ENCODE measurements around the gene SLCO3A1. TPM values are rescaled to one million over a fixed set of nuclear protein-coding genes. Genes with fewer than 3 reads are reported as not detected.

The SLCO3A1 gene
- total RNA-seq, 1 experiment from 2014 or later = 5.1 TPM

DNA sequence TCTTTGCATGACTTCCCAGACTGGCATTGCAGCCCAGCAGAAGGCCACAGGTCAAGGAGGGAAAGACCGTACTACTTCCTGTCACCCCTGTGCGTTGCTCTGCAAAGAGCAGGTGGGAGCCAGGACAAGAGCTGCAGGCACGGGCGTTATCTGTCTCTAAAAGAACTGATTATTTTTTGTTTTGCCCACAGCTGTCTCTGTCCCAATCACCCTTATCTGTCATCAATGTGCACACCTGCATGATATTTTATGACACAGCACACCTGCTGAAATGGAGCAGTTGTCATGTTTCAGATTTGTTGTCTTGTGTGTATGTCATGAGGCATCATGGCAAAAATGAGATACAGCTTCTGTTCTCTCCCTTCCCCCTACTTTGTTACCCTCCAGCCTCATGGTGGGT, 58.8 kb downstream of the SLCO3A1 start:
- no peaks in the 10 kb centered on the region for H3K27me3 ChIP-seq (ENCODE audit: insufficient read depth, low read length)
- no TSS peak for BruUV-seq (replicated peaks)
- DNase-seq (ENCODE audit: low read depth, low spot score) (no peak), ATAC-seq (no peak)
- H3K4me3 ChIP-seq (replicated peaks in 1 of 2; ENCODE audit: low read depth in 1 of 2, low read length in 2 of 2) = no peak overlapping the region
- no peaks in the 10 kb centered on the region for H4K20me1 ChIP-seq (ENCODE audit: insufficient read depth)
- H3K4me1 ChIP-seq (ENCODE audit: control insufficient read depth in 1 of 2, insufficient read depth in 2 of 2, low read length in 2 of 2) = no peaks in the 10 kb centered on the region
- ChIA-PET RAD21 (ENCODE audit: low non-redundant PET in 1 of 2, low total read pairs in 2 of 2, uncharacterized antibody in 2 of 2, unreplicated experiment in 2 of 2) (no interaction called here), POLR2A (no interaction called here), CTCF (no interaction called here)
- no peak overlapping the region for H3K4me2 ChIP-seq (ENCODE audit: low read length)
- no peak overlapping the region for H3K9ac ChIP-seq (ENCODE audit: low read length)
- no peak overlapping the region for H2AFZ ChIP-seq (ENCODE audit: low read depth, low read length, poor library complexity, severe bottlenecking)
- no peaks in the 10 kb centered on the region for H3K9me3 ChIP-seq (ENCODE audit: control insufficient read depth in 1 of 2, insufficient read depth in 1 of 2, low read depth in 1 of 2, low read length in 2 of 2)
- no peaks in the 10 kb centered on the region for H3K79me2 ChIP-seq (ENCODE audit: insufficient read depth, low read length)
- no peak overlapping the region for H3K27ac ChIP-seq (ENCODE audit: low read depth, low read length)
- TF ChIP-seq POLR2A (IDR thresholded peaks at IDR 0.05; ENCODE audit: borderline replicate concordance, extremely low read depth, insufficient read depth, insufficient read length) = no peak
- no peak for TF ChIP-seq EZH2phosphoT487 (IDR thresholded peaks at IDR 0.05; ENCODE audit: borderline replicate concordance)
- TF ChIP-seq CEBPB (IDR thresholded peaks at IDR 0.05; ENCODE audit: low read depth) = no peak
- TF ChIP-seq CBX3 (IDR thresholded peaks at IDR 0.05; ENCODE audit: low read depth) = no peak
- TF ChIP-seq EGR1 (IDR thresholded peaks at IDR 0.05; ENCODE audit: low read depth) = no peak
- TF ChIP-seq, protein P1, sequence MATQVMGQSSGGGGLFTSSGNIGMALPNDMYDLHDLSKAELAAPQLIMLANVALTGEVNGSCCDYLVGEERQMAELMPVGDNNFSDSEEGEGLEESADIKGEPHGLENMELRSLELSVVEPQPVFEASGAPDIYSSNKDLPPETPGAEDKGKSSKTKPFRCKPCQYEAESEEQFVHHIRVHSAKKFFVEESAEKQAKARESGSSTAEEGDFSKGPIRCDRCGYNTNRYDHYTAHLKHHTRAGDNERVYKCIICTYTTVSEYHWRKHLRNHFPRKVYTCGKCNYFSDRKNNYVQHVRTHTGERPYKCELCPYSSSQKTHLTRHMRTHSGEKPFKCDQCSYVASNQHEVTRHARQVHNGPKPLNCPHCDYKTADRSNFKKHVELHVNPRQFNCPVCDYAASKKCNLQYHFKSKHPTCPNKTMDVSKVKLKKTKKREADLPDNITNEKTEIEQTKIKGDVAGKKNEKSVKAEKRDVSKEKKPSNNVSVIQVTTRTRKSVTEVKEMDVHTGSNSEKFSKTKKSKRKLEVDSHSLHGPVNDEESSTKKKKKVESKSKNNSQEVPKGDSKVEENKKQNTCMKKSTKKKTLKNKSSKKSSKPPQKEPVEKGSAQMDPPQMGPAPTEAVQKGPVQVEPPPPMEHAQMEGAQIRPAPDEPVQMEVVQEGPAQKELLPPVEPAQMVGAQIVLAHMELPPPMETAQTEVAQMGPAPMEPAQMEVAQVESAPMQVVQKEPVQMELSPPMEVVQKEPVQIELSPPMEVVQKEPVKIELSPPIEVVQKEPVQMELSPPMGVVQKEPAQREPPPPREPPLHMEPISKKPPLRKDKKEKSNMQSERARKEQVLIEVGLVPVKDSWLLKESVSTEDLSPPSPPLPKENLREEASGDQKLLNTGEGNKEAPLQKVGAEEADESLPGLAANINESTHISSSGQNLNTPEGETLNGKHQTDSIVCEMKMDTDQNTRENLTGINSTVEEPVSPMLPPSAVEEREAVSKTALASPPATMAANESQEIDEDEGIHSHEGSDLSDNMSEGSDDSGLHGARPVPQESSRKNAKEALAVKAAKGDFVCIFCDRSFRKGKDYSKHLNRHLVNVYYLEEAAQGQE (IDR thresholded peaks at IDR 0.05; ENCODE audit: low read depth) = no peak
- no peak for TF ChIP-seq ZNF274 (IDR thresholded peaks at IDR 0.05; ENCODE audit: low read depth, low read length)
- TF ChIP-seq YY1 (IDR thresholded peaks at IDR 0.05; ENCODE audit: extremely low read depth, insufficient replicate concordance, low read depth, low read length) = no peak
- TF ChIP-seq JUND (IDR thresholded peaks at IDR 0.05) = no peak
- TF ChIP-seq, protein P2, sequence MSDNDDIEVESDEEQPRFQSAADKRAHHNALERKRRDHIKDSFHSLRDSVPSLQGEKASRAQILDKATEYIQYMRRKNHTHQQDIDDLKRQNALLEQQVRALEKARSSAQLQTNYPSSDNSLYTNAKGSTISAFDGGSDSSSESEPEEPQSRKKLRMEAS (IDR thresholded peaks at IDR 0.05) = no peak
- TF ChIP-seq, protein P3, sequence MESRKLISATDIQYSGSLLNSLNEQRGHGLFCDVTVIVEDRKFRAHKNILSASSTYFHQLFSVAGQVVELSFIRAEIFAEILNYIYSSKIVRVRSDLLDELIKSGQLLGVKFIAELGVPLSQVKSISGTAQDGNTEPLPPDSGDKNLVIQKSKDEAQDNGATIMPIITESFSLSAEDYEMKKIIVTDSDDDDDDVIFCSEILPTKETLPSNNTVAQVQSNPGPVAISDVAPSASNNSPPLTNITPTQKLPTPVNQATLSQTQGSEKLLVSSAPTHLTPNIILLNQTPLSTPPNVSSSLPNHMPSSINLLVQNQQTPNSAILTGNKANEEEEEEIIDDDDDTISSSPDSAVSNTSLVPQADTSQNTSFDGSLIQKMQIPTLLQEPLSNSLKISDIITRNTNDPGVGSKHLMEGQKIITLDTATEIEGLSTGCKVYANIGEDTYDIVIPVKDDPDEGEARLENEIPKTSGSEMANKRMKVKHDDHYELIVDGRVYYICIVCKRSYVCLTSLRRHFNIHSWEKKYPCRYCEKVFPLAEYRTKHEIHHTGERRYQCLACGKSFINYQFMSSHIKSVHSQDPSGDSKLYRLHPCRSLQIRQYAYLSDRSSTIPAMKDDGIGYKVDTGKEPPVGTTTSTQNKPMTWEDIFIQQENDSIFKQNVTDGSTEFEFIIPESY (IDR thresholded peaks at IDR 0.05; ENCODE audit: extremely low read depth, insufficient replicate concordance, low read length) = no peak
- no peak for TF ChIP-seq EZH2 (IDR thresholded peaks at IDR 0.05)
- TF ChIP-seq SP1 (IDR thresholded peaks at IDR 0.05; ENCODE audit: low read depth) = no peak
- no peak for TF ChIP-seq FOSL1 (IDR thresholded peaks at IDR 0.05; ENCODE audit: low read depth)
- TF ChIP-seq, protein P4, sequence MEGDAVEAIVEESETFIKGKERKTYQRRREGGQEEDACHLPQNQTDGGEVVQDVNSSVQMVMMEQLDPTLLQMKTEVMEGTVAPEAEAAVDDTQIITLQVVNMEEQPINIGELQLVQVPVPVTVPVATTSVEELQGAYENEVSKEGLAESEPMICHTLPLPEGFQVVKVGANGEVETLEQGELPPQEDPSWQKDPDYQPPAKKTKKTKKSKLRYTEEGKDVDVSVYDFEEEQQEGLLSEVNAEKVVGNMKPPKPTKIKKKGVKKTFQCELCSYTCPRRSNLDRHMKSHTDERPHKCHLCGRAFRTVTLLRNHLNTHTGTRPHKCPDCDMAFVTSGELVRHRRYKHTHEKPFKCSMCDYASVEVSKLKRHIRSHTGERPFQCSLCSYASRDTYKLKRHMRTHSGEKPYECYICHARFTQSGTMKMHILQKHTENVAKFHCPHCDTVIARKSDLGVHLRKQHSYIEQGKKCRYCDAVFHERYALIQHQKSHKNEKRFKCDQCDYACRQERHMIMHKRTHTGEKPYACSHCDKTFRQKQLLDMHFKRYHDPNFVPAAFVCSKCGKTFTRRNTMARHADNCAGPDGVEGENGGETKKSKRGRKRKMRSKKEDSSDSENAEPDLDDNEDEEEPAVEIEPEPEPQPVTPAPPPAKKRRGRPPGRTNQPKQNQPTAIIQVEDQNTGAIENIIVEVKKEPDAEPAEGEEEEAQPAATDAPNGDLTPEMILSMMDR (IDR thresholded peaks at IDR 0.05 in 2 of 3, conservative IDR thresholded peaks at IDR 0.05 in 1 of 3; ENCODE audit: borderline replicate concordance in 1 of 3, insufficient read depth in 1 of 3, low read depth in 2 of 3, low read length in 2 of 3) = no peak
- TF ChIP-seq RAD21 (IDR thresholded peaks at IDR 0.05; ENCODE audit: low read depth) = no peak
- no peak for TF ChIP-seq SRF (IDR thresholded peaks at IDR 0.05; ENCODE audit: low read depth)
- TF ChIP-seq SIN3A (IDR thresholded peaks at IDR 0.05; ENCODE audit: low read depth) = no peak
- TF ChIP-seq TCF7L2 (IDR thresholded peaks at IDR 0.05; ENCODE audit: borderline replicate concordance, extremely low read depth, insufficient read depth, insufficient read length) = no peak
- intact Hi-C loops (cut with micrococcal nuclease) = no loop called here
- no peaks in the 10 kb centered on the region for H3K9me2 ChIP-seq (ENCODE audit: insufficient read depth)
- H3K36me3 ChIP-seq (ENCODE audit: control insufficient read depth in 1 of 2, insufficient read depth in 2 of 2, low read length in 2 of 2) = no peaks in the 10 kb centered on the region

All from HCT116 (cell line).